Thyroid gland (tissue), 4 donors: ENCODE results near the gene ANO2. TPM values are rescaled to one million over a fixed set of nuclear protein-coding genes. Genes with fewer than 3 reads are reported as not detected.

ENCODE experiments used
- DNase-seq, 2 donors: peaks; one replicate each; pipeline ENCODE4 v3.0.0-alpha.2; 2019
- H3K27ac ChIP-seq, 3 donors: fragments of 200-600 bp; sonication (generic); 1 replicate in 2 of 3; 2 replicates in 1 of 3; pipeline ENCODE4 v1.5.1; 2016 to 2019; ENCODE audit warnings: mild to moderate bottlenecking in 1 of 3, moderate library complexity in 1 of 3
- H3K27me3 ChIP-seq: fragments of 200-600 bp; sonication (generic); one replicate; pipeline ENCODE4 v1.5.1; 2019
- H3K36me3 ChIP-seq, 2 donors: fragments of 200-600 bp; sonication (generic); one replicate each; pipeline ENCODE4 v1.5.1; 2016 to 2019
- H3K4me1 ChIP-seq, 2 donors: fragments of 200-600 bp; sonication (generic); one replicate each; pipeline ENCODE4 v1.5.1; 2017 to 2019
- H3K4me3 ChIP-seq, 3 donors: fragments of 200-600 bp; sonication (generic); replicated peaks in 1 of 3; 1 replicate in 2 of 3; 2 replicates in 1 of 3; pipeline ENCODE4 v1.5.1; 2016; ENCODE audit warnings: mild to moderate bottlenecking in 1 of 3
- H3K9me3 ChIP-seq: fragments of 200-600 bp; sonication (generic); one replicate; pipeline ENCODE4 v1.5.1; 2017
- POLR2A ChIP-seq, 2 donors: fragments of 450-650 bp; IDR thresholded peaks; one replicate each; pipeline ENCODE4 v1.6.1; 2017; ENCODE audit warnings: antibody characterized with exemption in 2 of 2, mild to moderate bottlenecking in 2 of 2, moderate library complexity in 1 of 2
- WGBS, 2 donors: methylation state at CpG; one replicate each; pipeline ENCODE4 v1.1.5; 2017; 5-methylcytosine and 5-hydroxymethylcytosine counted together
- intact Hi-C: fragments of 100-400 bp; cut with DNase I; formaldehyde crosslinking; loops from one replicate; pipeline ENCODE4 v1.15.1; 2023
- total RNA-seq, 4 donors: library from RNA; depleted of rRNA; stranded (reverse); fragments of >200 nt; gene quantifications; one replicate each; pipeline ENCODE4 v1.2.3, GENCODE V29; 2016
- TF ChIP-seq, protein P1 (sequence below), 6 experiments: fragments of 200-600 bp in 3 of 6; fragments of 450-650 bp in 3 of 6; sonication (generic) in 3 of 6; IDR thresholded peaks; one replicate each; pipeline ENCODE4 v1.5.1; 2016 to 2019; ENCODE audit warnings: antibody characterized with exemption in 6 of 6, mild to moderate bottlenecking in 2 of 6, inconsistent platforms in 1 of 6, moderate library complexity in 1 of 6

The ANO2 gene
- total RNA-seq, 4 donors from 2014 or later = 0.78 to 7.0 (median 2.2) TPM

GRCh38 chr12:5907807-5908206 is 37.3 kb downstream of the ANO2 start:
- no peak for DNase-seq
- no peaks in the 10 kb centered on the region for H3K36me3 ChIP-seq
- no peak overlapping the region for H3K27ac ChIP-seq
- no peak overlapping the region for H3K4me3 ChIP-seq
- H3K9me3 ChIP-seq = no peaks in the 10 kb centered on the region
- WGBS, 2 donors = 62 to 75% methylated on average over 3 to 10 of the region's 10 CpGs
- intact Hi-C loops = no loop called here
- no peak for TF ChIP-seq POLR2A (IDR thresholded peaks at IDR 0.05)
- TF ChIP-seq, protein P1, sequence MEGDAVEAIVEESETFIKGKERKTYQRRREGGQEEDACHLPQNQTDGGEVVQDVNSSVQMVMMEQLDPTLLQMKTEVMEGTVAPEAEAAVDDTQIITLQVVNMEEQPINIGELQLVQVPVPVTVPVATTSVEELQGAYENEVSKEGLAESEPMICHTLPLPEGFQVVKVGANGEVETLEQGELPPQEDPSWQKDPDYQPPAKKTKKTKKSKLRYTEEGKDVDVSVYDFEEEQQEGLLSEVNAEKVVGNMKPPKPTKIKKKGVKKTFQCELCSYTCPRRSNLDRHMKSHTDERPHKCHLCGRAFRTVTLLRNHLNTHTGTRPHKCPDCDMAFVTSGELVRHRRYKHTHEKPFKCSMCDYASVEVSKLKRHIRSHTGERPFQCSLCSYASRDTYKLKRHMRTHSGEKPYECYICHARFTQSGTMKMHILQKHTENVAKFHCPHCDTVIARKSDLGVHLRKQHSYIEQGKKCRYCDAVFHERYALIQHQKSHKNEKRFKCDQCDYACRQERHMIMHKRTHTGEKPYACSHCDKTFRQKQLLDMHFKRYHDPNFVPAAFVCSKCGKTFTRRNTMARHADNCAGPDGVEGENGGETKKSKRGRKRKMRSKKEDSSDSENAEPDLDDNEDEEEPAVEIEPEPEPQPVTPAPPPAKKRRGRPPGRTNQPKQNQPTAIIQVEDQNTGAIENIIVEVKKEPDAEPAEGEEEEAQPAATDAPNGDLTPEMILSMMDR (IDR thresholded peaks at IDR 0.05) = no peak
- H3K4me1 ChIP-seq = no peaks in the 10 kb centered on the region
- no peaks in the 10 kb centered on the region for H3K27me3 ChIP-seq

GRCh38 chr12:5905757-5906156 is 39.3 kb downstream of the ANO2 start:
- WGBS, 2 donors = 94 to 96% methylated on average over 4 of the region's 4 CpGs
- intact Hi-C loops = no loop called here
- Histone ChIP-seq H3K27me3 (no peaks in the 10 kb centered on the region), H3K9me3 (no peaks in the 10 kb centered on the region), H3K4me1 (no peaks in the 10 kb centered on the region), H3K4me3 (no peak overlapping the region), H3K36me3 (no peaks in the 10 kb centered on the region), H3K27ac (no peak overlapping the region)
- no peak for TF ChIP-seq POLR2A (IDR thresholded peaks at IDR 0.05)
- TF ChIP-seq, protein P1 (IDR thresholded peaks at IDR 0.05) = no peak
- DNase-seq = no peak

- WGBS, 2 donors = 67 to 81% methylated on average over 6 of the region's 6 CpGs
- Histone ChIP-seq H3K9me3 (no peaks in the 10 kb centered on the region), H3K4me1 (no peaks in the 10 kb centered on the region), H3K36me3 (no peaks in the 10 kb centered on the region), H3K27ac (no peak overlapping the region), H3K4me3 (no peak overlapping the region), H3K27me3 (no peaks in the 10 kb centered on the region)
- intact Hi-C loops = no loop called here
- TF ChIP-seq, protein P1 (IDR thresholded peaks at IDR 0.05) = no peak
- no peak for TF ChIP-seq POLR2A (IDR thresholded peaks at IDR 0.05)
- DNase-seq = no peak
Measured at GRCh38 chr12:5904969-5905368, 40.1 kb downstream of the ANO2 start.

GRCh38 chr12:5904441-5904840 is 40.6 kb downstream of the ANO2 start:
- no peak overlapping the region for H3K4me3 ChIP-seq
- H3K27ac ChIP-seq = no peak overlapping the region
- H3K27me3 ChIP-seq = no peaks in the 10 kb centered on the region
- H3K4me1 ChIP-seq = no peaks in the 10 kb centered on the region
- DNase-seq = no peak
- TF ChIP-seq POLR2A (IDR thresholded peaks at IDR 0.05) = no peak
- TF ChIP-seq, protein P1 (IDR thresholded peaks at IDR 0.05) = no peak
- H3K9me3 ChIP-seq = no peaks in the 10 kb centered on the region
- no peaks in the 10 kb centered on the region for H3K36me3 ChIP-seq
- intact Hi-C loops = no loop called here
- 88 to 91% methylated on average over 10 to 11 of the region's 11 CpGs for WGBS, 2 donors

DNA sequence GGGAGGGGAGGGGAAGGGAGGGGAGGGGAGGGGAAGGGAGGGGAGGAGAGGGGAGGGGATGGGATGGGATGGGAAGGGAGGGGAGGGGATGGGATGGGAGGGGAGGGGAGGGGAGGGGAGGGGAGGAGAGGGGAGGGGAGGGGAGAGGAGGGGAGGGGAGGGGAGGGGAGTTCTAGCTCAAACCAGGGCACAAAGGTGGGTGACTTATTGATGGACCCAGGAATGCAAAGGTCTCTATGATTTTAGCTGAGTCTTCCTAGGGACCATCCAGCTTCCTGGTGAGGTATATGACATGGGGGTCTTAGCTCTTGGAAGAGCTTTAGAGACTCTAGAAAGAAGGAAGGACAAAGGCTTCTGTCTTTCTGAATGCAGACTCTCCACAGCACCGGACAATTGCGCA is 42.3 kb downstream of the ANO2 start:
- TF ChIP-seq POLR2A (IDR thresholded peaks at IDR 0.05) = no peak
- TF ChIP-seq, protein P1 (IDR thresholded peaks at IDR 0.05) = no peak
- 100% methylated on average over 2 of the region's 2 CpGs for WGBS, 2 donors
- H3K4me3 ChIP-seq = no peak overlapping the region
- intact Hi-C loops = no loop called here
- no peak overlapping the region for H3K27ac ChIP-seq
- DNase-seq = no peak
- H3K27me3 ChIP-seq = no peaks in the 10 kb centered on the region
- no peaks in the 10 kb centered on the region for H3K36me3 ChIP-seq
- no peaks in the 10 kb centered on the region for H3K4me1 ChIP-seq
- no peaks in the 10 kb centered on the region for H3K9me3 ChIP-seq
